Adipose tissue (tissue), 3 donors: ENCODE data around the gene FOXP1. TPM values are rescaled to one million over a fixed set of nuclear protein-coding genes. Genes with fewer than 3 reads are reported as not detected.

ENCODE experiments used
- H3K27ac ChIP-seq: one replicate; pipeline ENCODE4 v1.5.1; 2013; ENCODE audit warnings: low read depth, low read length
- WGBS, 3 donors: extraction: QIAGEN DNeasy Blood & Tissue Kit; methylation state at CpG; one replicate each; pipeline ENCODE4 v1.1.7; 2013; 5-methylcytosine and 5-hydroxymethylcytosine counted together
- polyA plus RNA-seq, 3 donors: library from polyadenylated mRNA; stranded (reverse); fragments of 200-250 nt; gene quantifications; one replicate each; pipeline ENCODE4 v1.2.3, GENCODE V29; 2013
- donor health status: healthy with polysubstance abuse.
- donor health status: Bipolar disorder and iron deficiency.
- donor health status: healthy.

Gene FOXP1
- polyA plus RNA-seq, 3 donors, result 6.3 to 19.2 (median 11.4) TPM

DNA sequence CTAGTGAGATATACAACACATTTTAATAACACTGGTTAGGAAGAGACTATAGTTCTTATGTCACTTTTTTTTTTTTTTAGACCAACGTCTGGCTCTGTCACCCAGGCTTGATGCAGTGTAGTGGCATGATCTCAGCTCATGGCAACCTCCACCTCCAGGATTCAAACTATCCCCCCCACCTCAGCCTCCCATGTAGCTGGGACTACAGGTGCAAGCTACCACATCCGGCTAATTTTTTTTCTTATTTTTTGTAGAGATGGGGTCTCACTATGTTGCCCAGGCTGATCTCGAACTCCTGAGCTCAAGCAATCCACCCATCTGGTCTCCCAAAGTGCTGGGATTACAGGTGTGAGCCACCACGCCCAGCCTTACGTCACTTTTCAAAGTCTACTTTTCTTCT, 100.8 kb downstream of the FOXP1 start:
- 91 to 98% (median 95%) methylated on average over 5 of the region's 5 CpGs for WGBS, 3 donors

DNA sequence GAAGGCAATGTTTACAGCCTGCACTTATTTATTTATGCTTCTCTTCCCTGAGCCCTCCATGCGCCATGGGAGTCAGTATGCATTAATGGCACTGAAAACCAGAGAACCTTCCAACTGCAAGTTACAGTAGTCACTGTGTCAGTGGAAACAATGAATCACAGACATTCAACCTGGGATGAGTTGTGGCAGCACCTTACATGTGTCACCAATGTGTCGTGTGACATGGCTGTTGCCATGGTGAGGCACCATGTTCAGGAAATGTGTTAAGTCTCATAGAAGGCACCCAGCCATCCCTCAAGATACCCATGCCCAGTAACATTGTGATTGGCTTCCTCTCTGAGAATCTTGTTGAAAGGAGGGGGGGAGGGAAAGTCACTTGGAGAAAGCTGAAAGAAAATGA, 105.0 kb downstream of the FOXP1 start:
- WGBS, 3 donors, result 84 to 94% (median 90%) methylated on average over 2 of the region's 2 CpGs
- H3K27ac ChIP-seq, result no peak overlapping the region

More for the DNA sequence above, 100.8 kb downstream of the FOXP1 start:
- H3K27ac ChIP-seq, result no peak overlapping the region

DNA sequence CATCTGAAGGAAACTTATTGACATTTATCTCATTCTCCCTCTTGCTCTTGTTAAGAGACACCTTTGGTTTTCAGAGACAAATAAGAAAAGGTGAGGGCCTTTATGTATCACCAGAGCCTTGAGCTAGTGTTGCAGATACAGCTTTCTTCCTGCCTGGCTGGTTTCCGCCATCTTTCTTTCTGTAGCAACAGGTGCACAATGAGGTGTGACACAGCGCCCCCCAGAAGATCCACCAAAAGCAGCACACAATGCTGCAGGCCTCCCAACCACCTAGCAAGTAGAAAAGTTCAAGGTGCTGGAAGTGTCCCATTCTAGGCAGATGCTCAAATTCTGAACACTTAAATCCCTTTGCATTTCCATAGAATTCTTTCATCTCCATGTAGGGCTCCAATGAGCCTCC, 106.6 kb downstream of the FOXP1 start:
- 96 to 100% (median 98%) methylated on average over 2 of the region's 2 CpGs for WGBS, 3 donors
- no peak overlapping the region for H3K27ac ChIP-seq

GRCh38 chr3:71469138-71469435, 114.4 kb downstream of the FOXP1 start:
- H3K27ac ChIP-seq, result no peak overlapping the region
- 20 to 60% (median 24%) methylated on average over 1 of the region's 1 CpG for WGBS, 3 donors

- no peak overlapping the region for H3K27ac ChIP-seq
- WGBS, 3 donors, result 74 to 87% (median 74%) methylated on average over 12 of the region's 12 CpGs
Observed at GRCh38 chr3:71468311-71469137, 115.0 kb downstream of the FOXP1 start.

DNA sequence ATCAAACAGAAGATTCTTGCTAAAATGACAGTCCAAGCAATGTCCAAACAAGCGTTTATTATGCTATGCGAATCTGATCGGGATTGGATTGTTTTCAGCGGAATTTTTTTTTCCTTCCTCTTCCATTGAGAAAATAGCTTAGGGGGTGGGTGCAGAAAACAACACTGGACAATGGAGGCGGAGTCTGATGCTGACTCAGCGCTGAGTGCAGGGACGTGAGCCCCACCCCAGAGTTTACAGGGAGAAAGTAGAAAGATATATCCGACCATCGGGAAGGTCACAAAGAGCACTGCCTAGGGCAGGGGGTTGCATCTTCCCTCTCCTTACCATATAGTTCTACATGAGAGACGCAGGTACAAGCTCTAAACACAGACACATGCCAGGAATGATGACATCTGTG, 117.0 kb downstream of the FOXP1 start:
- H3K27ac ChIP-seq, result no peak overlapping the region
- 64 to 83% (median 73%) methylated on average over 10 of the region's 10 CpGs for WGBS, 3 donors

GRCh38 chr3:71465371-71466036, 118.0 kb downstream of the FOXP1 start:
- H3K27ac ChIP-seq, result no peak overlapping the region
- WGBS, 3 donors, result 87 to 89% (median 88%) methylated on average over 13 of the region's 13 CpGs

DNA sequence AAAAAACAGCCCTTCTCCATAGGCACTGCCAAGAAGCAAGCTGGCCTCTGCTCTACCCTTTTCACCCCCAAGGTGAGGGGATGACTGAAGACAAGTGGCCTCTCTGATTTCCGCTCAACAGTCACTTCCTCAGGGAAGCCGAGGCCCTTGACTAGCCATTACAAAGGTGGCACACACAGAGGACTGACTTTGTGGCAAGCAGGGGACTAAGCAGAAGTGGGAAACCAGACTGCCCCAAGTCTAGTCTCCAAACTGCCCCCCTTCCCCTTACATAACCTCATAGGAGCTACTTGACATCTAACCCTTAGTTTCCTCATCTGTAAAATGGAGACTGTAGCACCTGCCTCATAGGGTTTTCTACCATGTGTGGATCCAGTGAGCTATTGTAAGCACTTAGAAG, 118.9 kb downstream of the FOXP1 start:
- WGBS, 3 donors, result 60 to 89% (median 61%) methylated on average over 2 of the region's 2 CpGs
- H3K27ac ChIP-seq, result no peak overlapping the region

DNA sequence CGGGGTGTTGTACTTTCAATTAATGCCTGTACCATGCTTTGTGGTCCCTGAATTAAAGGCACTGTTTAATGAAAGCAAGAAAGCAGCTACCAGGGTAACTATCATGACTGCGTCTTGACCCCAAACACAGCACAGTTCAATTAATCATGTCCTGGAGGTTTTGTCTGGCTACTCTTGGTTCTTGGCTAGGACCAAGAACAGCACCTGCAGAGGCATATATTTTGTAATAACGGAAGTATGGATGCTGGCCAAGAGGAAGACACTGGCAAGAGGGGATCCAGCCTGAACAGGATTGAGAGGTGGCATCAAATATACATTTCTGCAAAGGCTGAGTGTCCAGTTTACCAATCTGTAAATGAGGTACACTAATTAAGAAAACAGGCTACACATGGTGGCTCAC, 119.9 kb downstream of the FOXP1 start:
- no peak overlapping the region for H3K27ac ChIP-seq
- WGBS, 3 donors, result 68 to 84% (median 71%) methylated on average over 3 of the region's 3 CpGs

- 83 to 96% (median 94%) methylated on average over 7 of the region's 7 CpGs for WGBS, 3 donors
- no peak overlapping the region for H3K27ac ChIP-seq
Observed at GRCh38 chr3:71462586-71462985, 120.9 kb downstream of the FOXP1 start.

GRCh38 chr3:71461749-71462483, 121.6 kb downstream of the FOXP1 start:
- 87 to 92% (median 91%) methylated on average over 9 of the region's 9 CpGs for WGBS, 3 donors
- H3K27ac ChIP-seq, result no peak overlapping the region

DNA sequence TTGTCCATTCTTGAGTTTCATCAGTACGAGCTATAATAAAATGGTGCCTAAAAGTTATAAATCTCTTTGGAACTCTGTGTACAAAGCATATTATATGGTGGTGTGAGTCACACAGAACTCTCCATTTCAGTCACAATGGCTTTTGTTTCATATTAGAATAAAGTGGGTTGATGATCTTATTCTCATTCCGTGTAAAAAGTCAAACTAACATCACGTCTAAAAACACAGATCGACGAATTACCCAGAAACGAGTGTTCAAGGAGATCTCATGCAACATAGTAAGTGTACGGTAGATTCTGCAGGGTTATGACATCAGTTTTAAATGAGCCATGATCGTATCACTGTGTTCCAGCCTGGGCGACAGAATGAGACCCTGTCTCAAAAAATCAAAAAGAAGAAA, 122.4 kb downstream of the FOXP1 start:
- 83 to 94% (median 92%) methylated on average over 9 of the region's 9 CpGs for WGBS, 3 donors
- no peak overlapping the region for H3K27ac ChIP-seq

DNA sequence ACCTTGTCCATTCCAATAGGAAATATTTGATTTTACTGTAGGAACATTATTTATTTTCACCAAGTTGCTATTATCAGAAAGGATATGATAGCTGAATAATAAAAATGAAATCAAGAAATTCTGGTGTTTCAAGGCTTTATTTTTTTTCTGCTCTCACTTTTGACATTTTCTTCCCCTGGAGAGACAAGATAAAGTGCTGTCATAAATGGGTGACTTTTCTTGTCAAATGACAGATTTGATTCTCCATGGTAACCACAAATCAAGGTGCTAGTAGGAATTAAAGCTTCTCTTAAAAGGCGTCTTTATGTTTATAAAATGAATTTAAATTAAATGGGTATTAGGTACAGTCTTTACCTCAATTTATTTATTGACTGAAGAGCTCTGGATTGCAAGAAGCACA, 124.6 kb downstream of the FOXP1 start:
- 83 to 94% (median 93%) methylated on average over 1 of the region's 1 CpG for WGBS, 3 donors
- H3K27ac ChIP-seq, result no peak overlapping the region

DNA sequence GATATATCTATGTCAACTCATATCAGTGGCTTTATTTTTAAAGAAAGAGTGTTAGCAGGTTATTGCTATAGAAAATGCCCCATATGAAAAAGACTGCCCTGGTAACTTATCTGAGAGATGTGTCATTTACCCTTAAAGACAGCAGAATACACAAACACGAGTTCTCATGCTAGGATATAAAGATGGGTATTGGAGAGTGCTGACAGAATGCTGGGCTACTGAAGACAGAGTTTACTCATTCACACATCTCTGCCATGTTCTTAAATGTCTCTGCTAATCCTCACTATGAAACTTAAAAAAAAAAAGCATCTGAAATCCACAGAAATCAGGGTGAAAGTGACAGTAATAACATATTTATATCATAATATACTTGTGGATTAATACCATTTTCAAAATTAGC, 126.7 kb downstream of the FOXP1 start:
- H3K27ac ChIP-seq, result no peak overlapping the region
- WGBS, 3 donors, result 39 to 48% (median 42%) methylated on average over 1 of the region's 1 CpG

DNA sequence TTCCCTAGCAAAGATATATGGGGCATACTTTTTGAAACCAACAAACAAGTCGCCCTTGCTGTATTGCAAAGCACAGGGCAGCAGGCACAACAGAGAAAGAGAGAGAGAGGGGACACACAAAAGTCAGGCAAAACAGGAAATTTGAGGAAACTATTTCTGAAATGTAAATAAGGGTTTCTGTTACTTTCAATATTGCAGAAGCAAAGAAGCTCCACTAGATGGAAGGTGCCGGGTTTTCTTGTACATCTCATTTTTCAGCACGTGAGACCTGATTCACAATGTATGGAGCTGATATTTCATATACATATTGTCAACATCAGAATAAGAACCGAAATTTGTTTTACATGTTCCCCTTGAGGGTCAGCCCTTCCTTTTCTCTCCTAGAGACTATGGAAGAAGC, 127.4 kb downstream of the FOXP1 start:
- H3K27ac ChIP-seq, result no peak overlapping the region
- 25 to 77% (median 27%) methylated on average over 4 of the region's 4 CpGs for WGBS, 3 donors

GRCh38 chr3:71454512-71455403, 128.8 kb downstream of the FOXP1 start:
- no peak overlapping the region for H3K27ac ChIP-seq
- WGBS, 3 donors, result 71 to 86% (median 74%) methylated on average over 15 of the region's 15 CpGs

DNA sequence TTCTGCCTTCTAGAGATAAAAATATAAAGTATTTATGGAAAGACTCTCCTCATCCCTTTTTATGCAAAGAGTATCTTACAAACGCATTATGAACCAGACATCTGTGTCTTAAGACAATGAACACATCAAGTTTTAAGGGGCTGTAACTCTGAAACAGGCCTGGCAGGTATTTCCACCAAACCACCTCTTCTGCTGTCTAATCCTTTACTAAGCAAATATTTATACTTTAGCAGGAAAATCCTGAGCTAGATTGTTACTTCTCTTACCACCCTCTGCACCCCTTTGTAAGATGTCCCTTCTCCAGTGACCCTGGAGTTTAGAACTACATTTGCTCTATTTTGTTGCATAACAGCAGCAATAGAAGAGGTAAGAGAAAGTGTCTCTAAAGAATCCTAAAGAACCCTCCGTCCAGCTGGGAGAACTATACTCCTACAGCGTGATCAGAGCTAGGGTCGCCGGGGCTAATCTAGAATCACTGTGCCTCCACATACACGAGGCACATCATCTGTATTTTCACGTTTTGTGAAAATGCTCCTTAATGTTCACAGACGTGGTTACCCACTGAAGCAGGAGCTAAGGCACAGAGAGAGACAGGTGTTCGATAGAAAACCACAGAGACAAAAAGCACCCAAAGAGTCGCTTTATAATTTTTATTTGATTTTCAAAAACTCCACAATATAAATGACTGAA, 129.6 kb downstream of the FOXP1 start:
- no peak overlapping the region for H3K27ac ChIP-seq
- 64 to 76% (median 76%) methylated on average over 10 of the region's 10 CpGs for WGBS, 3 donors

DNA sequence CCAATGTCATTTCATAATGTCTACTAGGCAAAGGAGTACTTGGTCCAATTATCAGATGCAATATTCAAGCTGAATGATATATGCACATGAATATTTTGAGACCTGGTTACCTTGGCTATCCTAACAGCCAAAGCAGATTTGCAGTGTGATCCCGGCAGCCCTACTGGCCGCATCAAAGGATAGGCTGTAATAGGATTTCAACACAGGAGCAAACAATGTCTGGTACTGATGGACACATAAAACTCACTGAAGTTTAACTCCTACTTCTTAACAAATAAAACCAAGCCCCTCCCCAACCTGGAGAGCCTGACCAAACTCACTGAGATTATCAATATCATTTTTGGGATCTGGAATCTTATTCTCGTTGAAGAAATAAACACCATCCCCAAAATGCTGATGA, 130.2 kb downstream of the FOXP1 start:
- no peak overlapping the region for H3K27ac ChIP-seq
- WGBS, 3 donors, result 74 to 90% (median 85%) methylated on average over 3 of the region's 3 CpGs
